VCaP (cell line): ENCODE measurements around the gene DSN1.

Experiments used
- H3K27ac ChIP-seq: fragments of 450-650 bp; 2 replicates; pipeline ENCODE4 v1.5.1; 2017
- TF ChIP-seq, protein P1 (sequence below): fragments of 450-650 bp; conservative IDR thresholded peaks from 2 replicates; pipeline ENCODE4 v1.5.1; 2017; ENCODE audit warnings: mild to moderate bottlenecking, moderate library complexity

The DSN1 gene

DNA sequence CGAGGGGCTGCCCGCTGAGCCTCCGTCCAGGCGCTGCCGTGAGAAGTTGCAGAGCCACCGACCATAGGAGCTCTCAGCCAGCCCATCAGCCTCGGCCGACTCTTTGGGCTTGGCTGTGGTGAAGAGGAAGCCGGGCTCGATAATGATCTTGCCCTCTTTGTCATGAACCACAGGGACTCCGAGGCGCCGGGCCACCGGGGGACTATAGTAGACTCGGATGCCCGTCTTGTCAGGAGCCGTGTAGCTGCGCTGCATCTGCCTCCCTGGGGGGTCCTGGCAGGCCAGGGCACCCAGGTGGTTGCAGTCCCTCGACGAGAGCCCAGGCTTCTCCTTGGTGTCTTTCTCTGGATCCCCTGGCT is 20.5 kb upstream of the DSN1 start:
- TF ChIP-seq, protein P1, sequence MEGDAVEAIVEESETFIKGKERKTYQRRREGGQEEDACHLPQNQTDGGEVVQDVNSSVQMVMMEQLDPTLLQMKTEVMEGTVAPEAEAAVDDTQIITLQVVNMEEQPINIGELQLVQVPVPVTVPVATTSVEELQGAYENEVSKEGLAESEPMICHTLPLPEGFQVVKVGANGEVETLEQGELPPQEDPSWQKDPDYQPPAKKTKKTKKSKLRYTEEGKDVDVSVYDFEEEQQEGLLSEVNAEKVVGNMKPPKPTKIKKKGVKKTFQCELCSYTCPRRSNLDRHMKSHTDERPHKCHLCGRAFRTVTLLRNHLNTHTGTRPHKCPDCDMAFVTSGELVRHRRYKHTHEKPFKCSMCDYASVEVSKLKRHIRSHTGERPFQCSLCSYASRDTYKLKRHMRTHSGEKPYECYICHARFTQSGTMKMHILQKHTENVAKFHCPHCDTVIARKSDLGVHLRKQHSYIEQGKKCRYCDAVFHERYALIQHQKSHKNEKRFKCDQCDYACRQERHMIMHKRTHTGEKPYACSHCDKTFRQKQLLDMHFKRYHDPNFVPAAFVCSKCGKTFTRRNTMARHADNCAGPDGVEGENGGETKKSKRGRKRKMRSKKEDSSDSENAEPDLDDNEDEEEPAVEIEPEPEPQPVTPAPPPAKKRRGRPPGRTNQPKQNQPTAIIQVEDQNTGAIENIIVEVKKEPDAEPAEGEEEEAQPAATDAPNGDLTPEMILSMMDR: no peak
- no peak overlapping the region; the same call in 1 of the 2 replicates for H3K27ac ChIP-seq

DNA sequence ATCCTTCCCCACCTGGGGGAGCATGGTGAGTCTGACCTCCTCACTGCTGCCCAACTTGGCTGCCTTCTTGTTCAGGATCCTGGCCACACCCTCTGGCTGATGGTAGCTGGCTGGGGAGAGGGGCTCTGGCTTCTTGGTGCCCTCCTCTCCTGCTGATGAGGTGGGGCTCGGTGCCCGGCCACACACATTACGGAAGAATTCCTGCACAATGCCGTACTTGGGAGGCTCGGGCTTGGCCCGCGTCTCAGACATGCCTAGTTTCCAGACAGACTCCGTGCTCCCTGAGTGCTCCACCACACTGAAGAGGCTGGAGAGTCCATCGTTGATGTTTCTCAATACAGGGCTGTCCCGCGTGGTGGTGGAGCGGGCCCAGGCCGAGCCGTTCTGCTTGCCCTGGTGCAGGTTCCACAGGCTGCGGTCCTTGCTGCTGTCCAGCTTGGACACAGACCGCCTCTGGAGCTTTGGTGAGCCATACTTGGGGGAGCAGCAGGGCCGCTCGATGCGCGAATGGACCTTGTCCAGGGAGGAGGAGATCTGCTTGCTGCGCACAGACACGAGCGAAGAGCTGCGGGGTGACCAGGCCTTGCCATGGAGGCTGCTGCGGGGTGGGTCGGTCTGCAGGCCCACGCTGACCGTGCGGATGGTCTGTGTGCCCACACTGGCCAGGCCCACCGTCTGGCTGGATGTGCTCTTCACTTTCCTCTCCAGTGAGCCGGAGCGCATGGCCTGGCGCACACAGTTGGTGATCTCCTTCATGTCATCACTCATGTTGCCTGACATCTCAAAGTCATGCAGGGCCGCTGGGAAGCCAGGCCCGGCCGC is 19.9 kb upstream of the DSN1 start:
- TF ChIP-seq, protein P1: no peak
- H3K27ac ChIP-seq: peak overlapping the region; percentile 53

DNA sequence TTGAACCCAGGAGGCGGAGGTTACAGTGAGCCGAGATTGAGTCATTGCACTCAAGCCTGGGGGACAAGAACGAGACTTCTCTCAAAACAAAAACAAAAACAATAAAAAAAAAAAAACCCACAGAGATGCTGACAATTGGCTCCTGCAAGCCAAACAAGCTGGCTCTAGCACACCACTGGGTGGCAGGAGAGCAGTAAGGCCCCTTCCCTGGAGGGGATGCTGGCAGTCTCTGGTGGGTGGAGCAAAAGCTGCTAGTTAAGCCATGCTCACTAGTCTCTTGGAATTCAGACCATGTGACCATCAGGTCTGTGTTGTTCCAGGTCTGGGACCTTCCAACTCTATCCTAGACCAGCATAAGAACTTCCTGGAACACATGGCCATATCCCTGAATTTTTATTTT is 18.9 kb upstream of the DSN1 start:
- TF ChIP-seq, protein P1: peak; percentile 86

DNA sequence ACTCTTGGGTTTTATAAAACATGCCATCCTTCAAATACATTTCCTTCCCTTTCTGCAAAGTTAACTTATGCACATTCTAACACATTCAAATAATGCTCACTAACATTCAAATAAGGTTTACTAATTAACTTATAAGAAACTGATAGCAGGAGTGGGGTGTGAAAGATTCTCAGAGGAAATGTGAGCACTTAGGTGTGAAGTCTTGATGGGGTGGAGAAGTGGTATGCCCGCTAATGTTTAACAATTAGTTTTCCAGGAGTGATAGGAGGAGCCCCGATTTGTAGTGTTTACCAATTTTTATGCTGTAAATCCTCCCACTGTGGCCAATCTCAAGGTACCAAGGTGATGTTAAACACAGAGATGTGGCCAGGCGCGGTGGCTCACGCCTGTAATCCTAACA is 18.3 kb upstream of the DSN1 start:
- 0 out of 2 replicates have a peak overlapping the region, but pooled peaks have one; percentile 53 for H3K27ac ChIP-seq
- TF ChIP-seq, protein P1: no peak

More for the DNA sequence above, 18.9 kb upstream of the DSN1 start:
- H3K27ac ChIP-seq: peak overlapping the region; percentile 53

DNA sequence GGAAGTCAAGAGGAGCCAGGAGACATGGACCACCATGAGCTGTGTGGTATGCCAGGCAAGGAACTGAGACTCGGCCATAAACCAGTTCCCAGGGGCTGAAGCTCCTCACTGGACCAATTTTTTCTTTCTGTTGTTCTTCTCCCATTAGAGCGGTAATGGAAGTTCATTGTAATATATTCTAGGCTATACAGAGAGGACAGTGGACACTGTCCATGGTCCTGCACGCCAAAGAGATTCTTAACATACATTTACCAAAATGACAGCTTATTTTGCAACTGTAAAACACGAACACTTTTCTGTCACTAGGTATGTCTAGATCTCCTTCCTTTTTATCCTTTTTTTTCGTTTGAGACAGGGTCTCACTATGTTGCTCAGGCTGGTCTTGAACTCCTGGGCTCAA is 13.1 kb upstream of the DSN1 start:
- H3K27ac ChIP-seq: no peak overlapping the region

DNA sequence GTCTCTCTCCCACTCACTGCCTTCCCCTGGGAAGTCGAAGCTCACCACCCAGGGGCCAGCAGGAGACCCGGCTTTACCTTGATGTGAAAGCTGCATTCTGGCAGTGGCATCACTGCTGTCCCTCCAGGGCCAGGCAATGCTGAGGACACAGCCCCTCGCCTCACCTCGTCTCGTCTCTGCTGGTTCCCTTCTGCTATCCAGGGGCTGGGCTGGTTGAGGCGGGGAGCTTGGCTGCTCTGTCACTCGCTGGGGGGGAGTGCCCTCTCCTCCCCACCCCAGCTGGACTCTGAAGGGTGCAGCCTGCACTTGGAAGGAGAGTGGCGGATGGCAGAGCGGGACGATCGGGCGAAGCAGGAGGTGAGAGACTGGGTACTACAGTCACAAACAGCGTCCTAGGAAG is 12.7 kb upstream of the DSN1 start:
- TF ChIP-seq, protein P1: no peak
- no peak overlapping the region for H3K27ac ChIP-seq

More for the DNA sequence above, 13.1 kb upstream of the DSN1 start:
- TF ChIP-seq, protein P1: no peak

DNA sequence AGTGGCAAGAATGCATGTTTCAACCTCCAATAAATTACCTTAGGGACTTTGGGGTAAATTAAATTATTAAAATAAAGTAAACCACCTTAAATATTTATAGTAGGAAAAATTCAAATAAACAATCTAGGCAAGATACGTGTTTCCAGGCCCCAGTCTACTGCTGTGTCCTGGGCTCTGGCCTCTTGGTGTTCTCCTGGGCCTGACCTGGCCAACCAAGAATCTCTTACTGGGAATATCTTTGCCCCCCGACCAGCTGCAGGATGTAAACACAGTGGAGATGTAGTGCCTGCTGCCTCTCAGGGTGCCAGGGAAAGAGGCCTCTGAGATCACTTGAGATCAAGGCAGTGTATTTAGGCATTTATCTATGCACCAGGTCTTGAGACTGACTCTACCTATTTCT is 11.7 kb upstream of the DSN1 start:
- TF ChIP-seq, protein P1: no peak
- H3K27ac ChIP-seq: no peak overlapping the region
